ENCODE data around the gene DCK.

DCK gene

GRCh38 chr4:71062436-71062835, 69.0 kb downstream of the DCK start:
- DNase-seq (ENCODE audit: low read depth, low spot score) = no peak

- no peak for DNase-seq (ENCODE audit: low read depth, low spot score)
Measured at GRCh38 chr4:71063711-71064110, 70.3 kb downstream of the DCK start.

- no peak for DNase-seq (ENCODE audit: low read depth, low spot score)
Measured at GRCh38 chr4:71064521-71064920, 71.1 kb downstream of the DCK start.

- no peak for DNase-seq (ENCODE audit: low read depth, low spot score)
Measured at GRCh38 chr4:71065991-71066510, 72.6 kb downstream of the DCK start.

- DNase-seq (ENCODE audit: low read depth, low spot score) = no peak
Measured at GRCh38 chr4:71066737-71067716, 73.6 kb downstream of the DCK start.

- no peak for DNase-seq (ENCODE audit: low read depth, low spot score)
Measured at GRCh38 chr4:71069063-71069462, 75.6 kb downstream of the DCK start.

- DNase-seq (ENCODE audit: low read depth, low spot score) = no peak
Measured at GRCh38 chr4:71070015-71070414, 76.6 kb downstream of the DCK start.

GRCh38 chr4:71074452-71075299, 81.2 kb downstream of the DCK start:
- no peak for DNase-seq (ENCODE audit: low read depth, low spot score)
